Panc1 (cell line): ENCODE measurements around the gene TECPR2.

Source experiments
- POLR2AphosphoS5 ChIP-seq: IDR thresholded peaks from 2 replicates; pipeline ENCODE4 v1.6.1; 2012; ENCODE audit warnings: mild to moderate bottlenecking, low read depth, low read length, moderate library complexity
- REST ChIP-seq, 2 experiments: IDR thresholded peaks; 2 replicates each; pipeline ENCODE4 v1.6.1; 2011 to 2012; ENCODE audit warnings: low read depth in 2 of 2, control low read depth in 1 of 2, low read length in 1 of 2, mild to moderate bottlenecking in 1 of 2, moderate library complexity in 1 of 2; ENCODE audit not compliant: insufficient read depth in 1 of 2
- TF ChIP-seq, protein P1 (sequence below): fragments of 450-650 bp; IDR thresholded peaks from 2 replicates; pipeline ENCODE4 v1.5.1; 2017; ENCODE audit warnings: mild to moderate bottlenecking

- TF ChIP-seq POLR2AphosphoS5 (no peak), REST (IDR thresholded peaks at IDR 0.05; ENCODE audit: insufficient read depth in 1 of 2, low read depth in 2 of 2, low read length in 1 of 2) (no peak)
- TF ChIP-seq, protein P1, sequence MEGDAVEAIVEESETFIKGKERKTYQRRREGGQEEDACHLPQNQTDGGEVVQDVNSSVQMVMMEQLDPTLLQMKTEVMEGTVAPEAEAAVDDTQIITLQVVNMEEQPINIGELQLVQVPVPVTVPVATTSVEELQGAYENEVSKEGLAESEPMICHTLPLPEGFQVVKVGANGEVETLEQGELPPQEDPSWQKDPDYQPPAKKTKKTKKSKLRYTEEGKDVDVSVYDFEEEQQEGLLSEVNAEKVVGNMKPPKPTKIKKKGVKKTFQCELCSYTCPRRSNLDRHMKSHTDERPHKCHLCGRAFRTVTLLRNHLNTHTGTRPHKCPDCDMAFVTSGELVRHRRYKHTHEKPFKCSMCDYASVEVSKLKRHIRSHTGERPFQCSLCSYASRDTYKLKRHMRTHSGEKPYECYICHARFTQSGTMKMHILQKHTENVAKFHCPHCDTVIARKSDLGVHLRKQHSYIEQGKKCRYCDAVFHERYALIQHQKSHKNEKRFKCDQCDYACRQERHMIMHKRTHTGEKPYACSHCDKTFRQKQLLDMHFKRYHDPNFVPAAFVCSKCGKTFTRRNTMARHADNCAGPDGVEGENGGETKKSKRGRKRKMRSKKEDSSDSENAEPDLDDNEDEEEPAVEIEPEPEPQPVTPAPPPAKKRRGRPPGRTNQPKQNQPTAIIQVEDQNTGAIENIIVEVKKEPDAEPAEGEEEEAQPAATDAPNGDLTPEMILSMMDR: no peak
These were observed 133.0 kb downstream of the TECPR2 start for GRCh38 chr14:102495491-102496330.
